Gastrocnemius medialis (tissue), 4 donors: ENCODE measurements around the gene RFC4. TPM values are rescaled to one million over a fixed set of nuclear protein-coding genes. Genes with fewer than 3 reads are reported as not detected.
A peak's percentile ranks its signal among the peaks of the same experiment; 100 is the strongest.
"Not testable (repeated sequence)": the region's sequence is repeated elsewhere in the genome, so short reads cannot be mapped to it uniquely, and the experiment has no call there.

Experiments
- ATAC-seq, 2 donors: fragments of 150-250 bp; one replicate each; pipeline ENCODE4 v1.9.1; 2016
- DNase-seq, 2 donors: peaks; one replicate each; pipeline ENCODE4 v3.0.0-alpha.2; 2019
- H3K27ac ChIP-seq, 4 donors: fragments of 200-600 bp; sonication (generic); 1 replicate in 1 of 4; 2 replicates in 3 of 4; pipeline ENCODE4 v1.5.1; 2016 to 2018; ENCODE audit warnings: mild to moderate bottlenecking in 2 of 4, moderate library complexity in 1 of 4
- H3K27me3 ChIP-seq, 3 donors: fragments of 200-600 bp; sonication (generic) in 2 of 3; 1 replicate in 1 of 3; 2 replicates in 2 of 3; pipeline versions ENCODE4 v1.5.1 to v1.6.0; 2016 to 2019; ENCODE audit warnings: mild to moderate bottlenecking in 1 of 3, moderate library complexity in 1 of 3
- H3K36me3 ChIP-seq, 2 donors: fragments of 200-600 bp; sonication (generic) in 1 of 2; one replicate each; pipeline ENCODE4 v1.5.1; 2017 to 2018
- H3K4me1 ChIP-seq, 2 donors: fragments of 200-600 bp; sonication (generic) in 1 of 2; one replicate each; pipeline ENCODE4 v1.5.1; 2016 to 2017; ENCODE audit warnings: mild to moderate bottlenecking in 2 of 2
- H3K4me3 ChIP-seq, 4 donors: fragments of 200-600 bp; sonication (generic) in 3 of 4; 1 replicate in 1 of 4; 2 replicates in 3 of 4; pipeline ENCODE4 v1.5.1; 2016 to 2019; ENCODE audit warnings: mild to moderate bottlenecking in 2 of 4
- H3K9me3 ChIP-seq, 3 donors: fragments of 200-600 bp; sonication (generic) in 2 of 3; 1 replicate in 1 of 3; 2 replicates in 2 of 3; pipeline ENCODE4 v1.5.1; 2016 to 2019
- CTCF ChIP-seq, 5 experiments: fragments of 450-650 bp in 3 of 5; fragments of 200-600 bp in 2 of 5; sonication (generic) in 2 of 5; IDR thresholded peaks in 4 of 5; conservative IDR thresholded peaks in 1 of 5; 1 replicate in 4 of 5; 2 replicates in 1 of 5; pipeline ENCODE4 v1.5.1; 2016 to 2019; ENCODE audit warnings: antibody characterized with exemption in 5 of 5, mild to moderate bottlenecking in 3 of 5, moderate library complexity in 3 of 5
- POLR2A ChIP-seq, 2 donors: fragments of 450-650 bp; IDR thresholded peaks; one replicate each; pipeline ENCODE4 v1.6.1; 2017; ENCODE audit warnings: antibody characterized with exemption in 2 of 2, mild to moderate bottlenecking in 2 of 2, moderate library complexity in 2 of 2
- in situ Hi-C, 4 donors: fragments of 200-750 bp; cut with MboI; loops; one replicate each; pipeline versions ENCODE4 v1.15.0 to v1.8.0; 2017; ENCODE audit warnings: low sequenced_read_pairs in 4 of 4
- intact Hi-C: fragments of 100-400 bp; cut with DNase I; formaldehyde crosslinking; loops from one replicate; pipeline ENCODE4 v1.15.1; 2023; ENCODE audit warnings: low total_unique reads
- total RNA-seq, 4 donors: library from RNA; depleted of rRNA; stranded (reverse); fragments of >200 nt; gene quantifications; one replicate each; pipeline versions ENCODE4 v1.1.0 to v1.2.3, GENCODE V29; 2016

Gene RFC4
- total RNA-seq, 4 donors from 2014 or later, result 4.5 to 15.1 (median 7.3) TPM

DNA sequence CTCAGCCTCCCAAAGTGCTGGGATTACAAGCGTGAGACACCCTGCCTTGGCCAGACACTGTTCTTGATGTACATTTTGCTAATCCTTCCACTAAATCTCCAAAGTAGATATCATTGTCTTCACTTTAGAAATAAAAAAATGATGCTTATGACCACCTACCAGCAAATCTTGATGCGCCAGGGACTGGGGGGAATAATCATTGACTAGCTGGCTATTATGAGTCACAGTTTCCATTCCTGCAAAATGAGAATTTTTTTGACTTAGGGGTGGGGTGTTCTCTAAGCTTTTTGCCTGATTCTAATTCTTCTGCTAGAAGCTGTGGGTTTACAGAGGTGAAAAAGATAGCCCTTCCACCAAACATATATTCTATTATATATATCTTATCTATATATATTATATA lies 17.1 kb upstream of the RFC4 start:
- Histone ChIP-seq H3K4me1 (peaks cover 0 to 14% of the 10 kb centered on the region in 2 donors), H3K9me3 (no peaks in the 10 kb centered on the region), H3K27ac (no peak overlapping the region), H3K4me3 (no peak overlapping the region), H3K27me3 (peaks cover 23 to 32% (median 30%) of the 10 kb centered on the region in 3 donors), H3K36me3 (no peaks in the 10 kb centered on the region)
- no peak for DNase-seq
- no peak for TF ChIP-seq CTCF (IDR thresholded peaks at IDR 0.05 in 4 of 5, conservative IDR thresholded peaks at IDR 0.05 in 1 of 5)
- no peak for TF ChIP-seq POLR2A (IDR thresholded peaks at IDR 0.05)
- ATAC-seq, result no peak
- intact Hi-C loops (no loop called here), in situ Hi-C loops (loop anchor here in 2 of 4 donors (5.0 kb wide), 1 partner anchor 211 kb away; the partner anchor contains the start of gene AHSG (in 2 of the 2))

- not testable (repeated sequence) for ATAC-seq
These were observed 16.1 kb upstream of the RFC4 start for GRCh38 chr3:186822388-186822759.

DNA sequence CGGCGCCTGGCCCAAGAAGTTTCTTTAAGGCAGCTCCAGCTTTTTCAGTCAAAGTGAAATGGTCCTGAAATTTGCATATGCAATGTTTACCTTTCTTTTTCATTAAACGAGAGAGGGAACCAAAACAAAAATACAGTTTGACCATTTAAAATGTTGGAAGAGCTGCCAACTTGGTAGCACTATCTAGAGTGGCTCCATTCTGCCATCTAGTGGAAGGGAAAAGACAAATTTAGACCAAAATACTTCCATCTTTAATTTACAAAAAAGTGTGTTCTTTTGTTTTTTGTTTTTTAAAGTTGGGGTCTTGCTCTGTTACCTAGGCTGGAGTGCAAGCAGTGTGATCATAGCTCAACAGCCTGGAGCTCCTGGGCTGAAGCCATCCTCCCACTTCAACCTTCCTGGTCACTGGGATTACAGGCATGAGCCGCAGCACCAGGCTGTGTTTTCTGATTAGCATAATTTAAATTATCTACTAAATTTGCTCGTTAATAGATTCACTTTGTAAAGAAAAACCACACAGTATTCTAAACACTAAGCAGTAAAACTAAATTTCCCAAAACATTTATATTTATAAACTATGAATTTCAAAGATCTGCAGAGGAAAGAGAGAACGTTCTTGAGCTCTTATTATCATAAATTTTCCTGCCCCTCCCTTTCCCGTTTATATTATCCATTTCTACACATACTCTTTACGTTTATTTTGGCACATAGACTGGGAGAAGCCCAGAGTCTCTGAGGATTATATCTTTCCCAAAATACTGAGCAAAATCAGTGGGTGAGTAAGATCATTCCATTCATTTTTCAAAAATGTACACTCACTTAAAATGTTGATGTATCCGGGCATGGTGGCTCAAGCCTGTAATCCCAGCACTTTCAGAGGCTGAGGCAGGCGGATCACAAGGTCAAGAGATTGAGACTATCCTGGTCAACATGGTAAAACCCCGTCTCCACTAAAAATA lies 15.4 kb upstream of the RFC4 start:
- DNase-seq, result no peak
- Histone ChIP-seq H3K9me3 (no peaks in the 10 kb centered on the region), H3K27ac (no peak overlapping the region), H3K4me3 (no peak overlapping the region), H3K4me1 (peaks cover 0 to 5% of the 10 kb centered on the region in 2 donors), H3K36me3 (no peaks in the 10 kb centered on the region), H3K27me3 (peaks cover 20 to 26% (median 24%) of the 10 kb centered on the region in 3 donors)
- ATAC-seq, result peak; percentile 43 to 44
- in situ Hi-C loops, result loop anchor here in 2 of 4 donors (5.0 kb wide), 1 partner anchor 209 kb away; the partner anchor contains the start of gene AHSG (in 2 of the 2)
- peak; percentile 36 to 75 (median 49) for TF ChIP-seq CTCF (IDR thresholded peaks at IDR 0.05 in 4 of 5, conservative IDR thresholded peaks at IDR 0.05 in 1 of 5)
- no peak for TF ChIP-seq POLR2A (IDR thresholded peaks at IDR 0.05)
- intact Hi-C loops, result loop anchor here (2.0 kb wide), 1 partner anchor 207 kb away; no protein-coding TSS in a partner anchor

More at GRCh38 chr3:186822388-186822759, 16.1 kb upstream of the RFC4 start:
- H3K27me3 ChIP-seq, result peaks cover 21 to 26% (median 24%) of the 10 kb centered on the region in 3 donors
- H3K36me3 ChIP-seq, intact Hi-C loops, H3K27ac ChIP-seq, H3K4me1 ChIP-seq, H3K9me3 ChIP-seq, DNase-seq, H3K4me3 ChIP-seq: not testable (repeated sequence)
- in situ Hi-C loops, result loop anchor here in 2 of 4 donors (5.0 kb wide), 1 partner anchor 210 kb away; the partner anchor contains the start of gene AHSG (in 2 of the 2)

DNA sequence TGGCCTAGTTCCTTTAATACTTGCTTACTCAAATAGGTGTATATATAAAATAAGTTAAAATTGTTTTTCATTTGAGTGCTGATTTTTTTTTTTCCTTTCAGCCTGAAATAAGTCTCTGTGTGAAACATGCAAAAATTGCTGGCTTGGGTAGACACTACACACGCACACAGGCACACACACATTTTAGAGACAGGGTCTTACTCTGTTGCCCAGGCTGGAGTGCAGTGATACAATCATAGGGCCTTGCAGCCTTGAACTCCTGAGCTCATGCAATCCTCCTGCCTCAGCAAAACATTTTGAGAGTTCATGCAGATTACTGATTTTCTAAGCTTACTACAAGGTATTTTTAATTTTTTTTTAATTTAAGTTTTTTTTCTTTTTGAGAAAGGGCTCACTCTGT lies 12.7 kb upstream of the RFC4 start:
- no peaks in the 10 kb centered on the region for H3K4me1 ChIP-seq
- ATAC-seq (no peak), DNase-seq (no peak)
- no peaks in the 10 kb centered on the region for H3K9me3 ChIP-seq
- H3K4me3 ChIP-seq, result no peak overlapping the region
- H3K27ac ChIP-seq, result no peak overlapping the region
- in situ Hi-C loops, result loop anchor here in 2 of 4 donors (5.0 to 10.0 kb wide), 2 partner anchors 202 to 204 kb away; partner anchors contain the start of gene AHSG (in 1 of the 2)
- H3K27me3 ChIP-seq, result peaks cover 0 to 3% (median under 1%) of the 10 kb centered on the region in 3 donors
- H3K36me3 ChIP-seq, result no peaks in the 10 kb centered on the region
- no peak for TF ChIP-seq CTCF (IDR thresholded peaks at IDR 0.05 in 4 of 5, conservative IDR thresholded peaks at IDR 0.05 in 1 of 5)
- no peak for TF ChIP-seq POLR2A (IDR thresholded peaks at IDR 0.05)
- intact Hi-C loops, result no loop called here

DNA sequence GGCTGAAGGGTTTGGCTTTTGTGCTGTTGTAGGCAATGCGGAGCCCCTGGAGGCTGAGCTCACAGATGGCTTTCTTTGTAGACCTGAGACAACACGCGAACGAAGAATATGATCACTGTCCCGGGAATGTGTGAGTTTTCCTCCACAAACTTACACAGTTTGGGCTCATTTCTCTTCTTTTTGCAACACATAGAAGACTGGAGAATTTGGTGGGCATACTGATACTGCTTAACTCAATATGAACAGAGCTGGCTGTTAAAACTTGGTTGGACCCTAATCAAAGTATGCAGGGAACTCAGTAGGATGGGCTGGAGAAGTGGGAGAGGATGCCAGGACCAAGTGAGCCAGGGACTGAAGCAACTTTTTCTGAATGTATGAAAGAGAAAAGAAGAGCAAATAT lies 12.2 kb upstream of the RFC4 start:
- in situ Hi-C loops, result loop anchor here in 2 of 4 donors (5.0 to 10.0 kb wide), 2 partner anchors 201 to 204 kb away; partner anchors contain the start of gene AHSG (in 1 of the 2)

More for the DNA sequence above, 12.2 kb upstream of the RFC4 start:
- no peak overlapping the region for H3K27ac ChIP-seq
- no peak for TF ChIP-seq POLR2A (IDR thresholded peaks at IDR 0.05)
- no peak for TF ChIP-seq CTCF (IDR thresholded peaks at IDR 0.05 in 4 of 5, conservative IDR thresholded peaks at IDR 0.05 in 1 of 5)
- H3K4me1 ChIP-seq, result no peaks in the 10 kb centered on the region
- no peaks in the 10 kb centered on the region for H3K36me3 ChIP-seq
- no peak overlapping the region for H3K4me3 ChIP-seq
- intact Hi-C loops, result no loop called here
- no peaks in the 10 kb centered on the region for H3K9me3 ChIP-seq
- ATAC-seq (no peak), DNase-seq (no peak)
- H3K27me3 ChIP-seq, result peaks cover 0 to 5% (median 0%) of the 10 kb centered on the region in 3 donors
